T47D (cell line): ENCODE results near the gene RAB34.

Source experiments
- DNase-seq, 2 experiments: peaks; one replicate each; pipeline versions ENCODE4 v3.0.0 to v3.0.0-alpha.2; 2011 to 2012; ENCODE audit warnings: low read depth in 1 of 2, low spot score in 1 of 2
- JUND ChIP-seq: IDR thresholded peaks from 2 replicates; pipeline ENCODE4 v1.6.1; 2012; ENCODE audit warnings: low read depth
- in situ Hi-C: cut with HindIII; loops from 2 replicates; pipeline ENCODE4 v1.10.0; 2016; ENCODE audit warnings: low sequenced_read_pairs, low pct_unique_long_range_greater_than_20kb

RAB34 gene

DNA sequence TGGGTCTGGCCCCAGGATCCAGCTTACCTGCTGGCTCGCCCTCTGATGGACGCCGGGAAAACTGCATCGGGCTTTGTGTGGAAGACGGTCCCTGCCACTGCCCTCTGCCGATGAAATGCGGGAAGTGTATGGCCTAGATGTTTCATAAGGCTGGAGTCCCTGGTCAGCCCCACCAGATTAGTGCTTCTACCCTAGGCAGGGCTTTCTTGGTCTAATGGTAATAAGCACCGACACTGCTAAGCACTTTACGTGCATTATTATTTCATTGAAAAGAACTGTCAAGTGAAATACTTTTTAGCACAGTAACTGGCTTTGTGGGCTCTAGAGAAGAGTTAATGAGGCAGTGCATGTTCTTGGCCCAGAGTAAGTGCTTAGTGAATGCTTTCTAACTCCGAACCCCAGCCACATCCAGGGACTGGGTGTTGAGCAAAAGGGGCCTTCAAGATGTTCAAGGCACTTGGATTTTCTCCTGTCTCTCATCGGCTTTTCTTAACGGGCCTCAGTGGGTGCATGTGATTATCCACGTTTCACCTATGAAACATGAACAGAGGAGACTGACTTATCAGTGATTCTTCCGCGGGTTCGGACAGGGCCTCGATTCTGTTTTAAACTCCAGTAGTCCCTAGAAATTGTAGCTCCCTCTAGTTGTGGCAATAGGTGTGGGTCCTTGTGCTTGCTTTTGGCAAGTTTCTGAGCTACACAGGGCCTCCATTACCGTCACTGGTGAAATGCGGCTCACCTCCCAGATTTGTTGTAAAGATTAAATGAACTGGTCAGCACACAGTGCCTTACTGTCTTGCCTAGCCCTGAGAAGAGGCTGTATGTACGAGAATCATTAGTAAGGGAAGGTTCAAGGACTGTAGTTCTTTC lies 32.7 kb upstream of the RAB34 start:
- TF ChIP-seq JUND = no peak
- DNase-seq = peak in 1 of 2 experiments; percentile 97
- in situ Hi-C loops = no loop called here

DNA sequence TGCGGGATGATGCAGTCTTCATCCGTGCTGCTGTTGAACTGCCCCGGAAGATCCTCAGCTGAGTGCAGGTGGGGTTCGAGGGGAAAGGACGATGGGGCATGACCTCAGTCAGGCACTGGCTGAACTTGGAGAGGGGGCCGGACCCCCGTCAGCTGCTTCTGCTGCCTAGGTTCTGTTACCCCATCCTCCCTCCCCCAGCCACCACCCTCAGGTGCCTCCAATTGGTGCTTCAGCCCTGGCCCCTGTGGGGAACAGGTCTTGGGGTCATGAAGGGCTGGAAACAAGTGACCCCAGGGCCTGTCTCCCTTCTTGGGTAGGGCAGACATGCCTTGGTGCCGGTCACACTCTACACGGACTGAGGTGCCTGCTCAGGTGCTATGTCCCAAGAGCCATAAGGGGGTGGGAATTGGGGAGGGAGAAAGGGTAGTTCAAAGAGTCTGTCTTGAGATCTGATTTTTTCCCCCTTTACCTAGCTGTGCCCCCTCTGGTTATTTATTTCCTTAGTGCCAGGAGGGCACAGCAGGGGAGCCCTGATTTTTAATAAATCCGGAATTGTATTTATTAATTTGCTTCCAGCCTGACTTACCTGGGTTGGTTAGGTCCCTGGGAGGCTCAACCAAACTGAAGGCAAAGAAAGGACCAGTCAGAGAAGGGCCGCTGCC lies 32.0 kb upstream of the RAB34 start:
- TF ChIP-seq JUND = no peak
- DNase-seq = no peak
- in situ Hi-C loops = no loop called here

DNA sequence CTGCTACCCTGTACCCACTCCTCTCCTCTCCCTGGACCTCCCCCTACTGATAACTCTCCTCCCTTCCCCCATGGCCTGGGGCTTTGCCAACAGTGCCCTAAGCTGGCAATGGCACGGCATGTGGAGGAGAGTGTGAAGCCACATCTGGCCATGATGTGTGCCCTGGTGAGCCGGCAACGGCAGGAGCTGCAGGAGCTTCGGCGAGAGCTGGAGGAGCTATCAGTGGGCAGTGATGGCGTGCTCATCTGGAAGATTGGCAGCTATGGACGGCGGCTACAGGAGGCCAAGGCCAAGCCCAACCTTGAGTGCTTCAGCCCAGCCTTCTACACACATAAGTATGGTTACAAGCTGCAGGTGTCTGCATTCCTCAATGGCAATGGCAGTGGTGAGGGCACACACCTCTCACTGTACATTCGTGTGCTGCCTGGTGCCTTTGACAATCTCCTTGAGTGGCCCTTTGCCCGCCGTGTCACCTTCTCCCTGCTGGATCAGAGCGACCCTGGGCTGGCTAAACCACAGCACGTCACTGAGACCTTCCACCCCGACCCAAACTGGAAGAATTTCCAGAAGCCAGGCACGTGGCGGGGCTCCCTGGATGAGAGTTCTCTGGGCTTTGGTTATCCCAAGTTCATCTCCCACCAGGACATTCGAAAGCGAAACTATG lies 31.3 kb upstream of the RAB34 start:
- DNase-seq = no peak
- TF ChIP-seq JUND = no peak
- in situ Hi-C loops = no loop called here

DNA sequence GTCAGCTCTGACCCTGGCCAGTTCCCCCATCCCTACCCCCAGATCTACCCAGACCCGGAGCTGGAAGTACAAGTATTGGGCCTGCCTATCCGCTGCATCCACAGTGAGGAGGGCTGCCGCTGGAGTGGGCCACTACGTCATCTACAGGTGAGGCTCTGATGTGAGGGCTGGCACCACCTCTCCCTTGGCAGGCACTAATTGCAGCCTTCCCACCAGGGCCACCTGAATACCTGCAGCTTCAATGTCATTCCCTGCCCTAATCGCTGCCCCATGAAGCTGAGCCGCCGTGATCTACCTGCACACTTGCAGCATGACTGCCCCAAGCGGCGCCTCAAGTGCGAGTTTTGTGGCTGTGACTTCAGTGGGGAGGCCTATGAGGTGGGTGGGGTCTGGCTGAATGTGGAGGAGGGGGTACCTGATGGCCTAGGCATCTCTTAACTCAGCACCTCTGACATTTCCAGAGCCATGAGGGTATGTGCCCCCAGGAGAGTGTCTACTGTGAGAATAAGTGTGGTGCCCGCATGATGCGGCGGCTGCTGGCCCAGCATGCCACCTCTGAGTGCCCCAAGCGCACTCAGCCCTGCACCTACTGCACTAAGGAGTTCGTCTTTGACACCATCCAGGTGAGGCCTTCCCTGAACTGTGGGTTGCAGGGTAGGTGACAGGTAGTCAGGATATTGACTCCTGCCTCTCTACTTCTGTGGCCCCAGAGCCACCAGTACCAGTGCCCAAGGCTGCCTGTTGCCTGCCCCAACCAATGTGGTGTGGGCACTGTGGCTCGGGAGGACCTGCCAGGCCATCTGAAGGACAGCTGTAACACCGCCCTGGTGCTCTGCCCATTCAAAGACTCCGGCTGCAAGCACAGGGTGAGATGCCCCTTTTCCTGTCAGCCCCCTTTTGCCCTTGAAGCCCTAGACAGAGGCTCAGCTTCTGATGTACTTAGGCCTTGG lies 30.4 kb upstream of the RAB34 start:
- no peak for TF ChIP-seq JUND
- DNase-seq = no peak
- in situ Hi-C loops = no loop called here

DNA sequence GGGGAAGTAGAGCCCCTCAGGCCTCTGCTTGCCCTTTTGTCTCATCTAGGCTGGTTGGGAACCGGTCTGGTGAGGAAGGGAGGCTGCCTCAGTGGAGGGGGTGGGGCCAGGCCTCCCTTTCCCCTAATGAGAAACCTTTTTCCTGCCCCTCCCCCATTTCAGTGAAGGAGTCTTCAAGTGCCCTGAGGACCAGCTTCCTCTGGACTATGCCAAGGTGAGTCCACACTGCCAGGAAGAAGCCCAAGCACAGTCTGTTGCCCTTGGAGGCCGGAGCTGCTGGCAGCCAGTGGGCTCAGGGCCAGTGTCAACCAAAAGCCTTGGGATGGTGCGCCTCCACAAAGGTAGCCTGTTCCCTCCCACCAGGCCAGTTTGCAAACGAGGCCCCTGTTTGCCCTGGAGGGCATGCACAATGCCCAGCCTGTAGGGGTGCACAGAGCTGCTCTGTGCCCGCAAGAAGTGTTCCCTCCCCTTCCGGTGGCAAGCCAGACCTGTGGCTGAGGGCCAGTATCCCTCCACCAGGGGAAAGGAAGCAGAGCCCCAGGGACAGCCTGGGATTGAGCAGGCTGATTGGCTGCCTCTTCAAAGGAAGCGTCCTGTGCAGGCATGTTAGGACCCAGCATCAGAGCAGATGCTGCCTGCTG lies 29.5 kb upstream of the RAB34 start:
- in situ Hi-C loops = no loop called here
- TF ChIP-seq JUND = no peak; the same call in 1 of the 2 replicates
- peak in 1 of 2 experiments; percentile 100 for DNase-seq

DNA sequence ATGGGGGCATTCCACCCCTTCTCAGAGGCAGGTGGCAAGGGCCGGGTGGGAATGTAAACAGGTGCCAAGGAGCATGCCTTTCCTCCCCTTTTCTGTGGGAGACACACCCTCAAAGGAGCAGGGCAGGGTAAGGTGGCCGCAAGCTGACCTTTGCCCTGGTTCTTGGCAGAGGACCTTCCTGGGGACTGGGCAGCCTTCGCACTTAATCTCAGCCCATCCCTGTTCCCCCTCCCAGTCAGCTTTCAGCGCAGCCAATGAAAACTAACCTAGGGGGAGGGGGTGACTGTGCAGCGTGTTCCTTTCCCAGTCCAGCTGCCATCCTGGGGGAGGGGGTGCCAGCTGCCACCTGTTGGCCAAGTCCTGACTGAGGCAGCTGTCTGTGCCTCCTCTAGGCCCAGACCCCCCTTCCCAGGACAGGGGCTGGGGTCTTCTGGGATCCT lies 29.0 kb upstream of the RAB34 start:
- DNase-seq = peak; percentile 73 to 99

DNA sequence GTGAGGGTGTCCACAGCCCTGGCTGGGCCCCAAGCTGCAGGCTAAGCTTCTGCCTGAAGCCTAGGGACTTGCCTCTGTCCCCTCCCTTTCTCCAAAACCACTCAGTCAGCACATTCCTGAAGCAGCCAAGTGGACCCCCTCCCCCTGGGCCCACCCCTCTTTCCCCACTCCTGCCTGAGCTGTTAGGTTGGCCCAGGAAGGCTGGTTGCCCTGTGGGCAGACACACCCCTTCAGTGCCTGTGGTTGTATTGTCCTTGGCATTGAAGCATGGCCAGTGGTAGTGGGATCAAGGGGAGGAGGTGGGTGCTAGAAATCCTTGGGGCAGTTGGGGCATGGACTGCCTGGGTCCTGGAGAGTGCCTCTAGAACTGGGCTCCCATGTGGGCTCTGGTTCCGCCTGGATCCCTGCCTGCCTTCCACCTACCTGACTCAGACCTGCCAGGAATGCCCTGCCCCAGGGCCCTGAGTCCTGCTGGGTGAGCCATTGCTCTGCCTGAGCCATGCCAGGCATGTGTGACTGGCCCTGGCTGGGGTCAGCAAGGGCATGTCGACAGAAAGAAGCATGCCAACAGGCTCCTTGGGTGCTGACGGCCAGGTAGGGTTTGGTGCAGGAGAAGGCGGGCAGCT lies 28.2 kb upstream of the RAB34 start:
- in situ Hi-C loops = no loop called here
- peak in 1 of 2 experiments; percentile 97 for DNase-seq
- 0 out of 2 replicates have a peak, but pooled peaks have one; percentile 49 for TF ChIP-seq JUND

More for the DNA sequence above, 29.0 kb upstream of the RAB34 start:
- in situ Hi-C loops = no loop called here
- no peak; the same call in 1 of the 2 replicates for TF ChIP-seq JUND

DNA sequence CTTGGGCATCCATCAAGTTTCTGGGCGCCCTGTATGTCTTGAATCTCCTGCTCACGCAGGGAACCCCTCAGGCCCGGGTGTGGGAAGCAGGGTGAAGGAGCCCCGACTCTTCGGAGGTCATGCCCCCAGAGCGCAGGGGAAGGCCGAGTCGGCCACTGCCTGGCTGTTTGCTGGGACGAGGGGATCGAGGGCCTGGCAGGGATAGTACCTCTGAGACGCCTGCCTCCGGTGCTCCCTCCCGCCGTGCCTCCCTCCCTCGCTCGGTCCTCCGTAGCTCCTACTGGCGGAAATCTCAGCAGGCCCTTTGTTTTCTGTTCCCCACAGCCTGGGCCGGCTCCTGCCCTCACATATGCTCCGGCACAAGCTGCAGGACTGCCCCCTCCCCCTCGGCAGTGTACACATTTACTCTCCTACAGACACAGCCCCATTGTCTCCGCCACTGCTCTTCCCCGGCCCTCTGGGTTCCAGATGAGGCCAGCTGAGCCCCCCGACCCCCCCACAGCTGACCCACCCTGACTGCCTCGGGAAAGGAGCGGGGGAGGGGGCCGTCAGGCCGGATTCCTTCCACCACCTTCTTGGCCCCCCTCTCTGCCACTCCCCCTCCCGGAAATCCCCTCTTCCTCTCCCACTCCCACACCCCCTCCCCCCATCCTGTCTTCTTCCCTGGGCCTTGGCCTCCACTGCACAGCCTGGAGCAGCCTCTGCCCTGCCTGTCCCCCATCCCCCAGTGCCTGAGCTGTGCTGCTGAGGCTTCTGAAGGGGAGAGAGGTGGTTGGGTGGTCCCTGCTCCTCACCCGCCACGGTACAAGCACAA lies 27.5 kb upstream of the RAB34 start:
- peak in 1 of 2 experiments; percentile 79 for DNase-seq
- no peak for TF ChIP-seq JUND
- in situ Hi-C loops = no loop called here

DNA sequence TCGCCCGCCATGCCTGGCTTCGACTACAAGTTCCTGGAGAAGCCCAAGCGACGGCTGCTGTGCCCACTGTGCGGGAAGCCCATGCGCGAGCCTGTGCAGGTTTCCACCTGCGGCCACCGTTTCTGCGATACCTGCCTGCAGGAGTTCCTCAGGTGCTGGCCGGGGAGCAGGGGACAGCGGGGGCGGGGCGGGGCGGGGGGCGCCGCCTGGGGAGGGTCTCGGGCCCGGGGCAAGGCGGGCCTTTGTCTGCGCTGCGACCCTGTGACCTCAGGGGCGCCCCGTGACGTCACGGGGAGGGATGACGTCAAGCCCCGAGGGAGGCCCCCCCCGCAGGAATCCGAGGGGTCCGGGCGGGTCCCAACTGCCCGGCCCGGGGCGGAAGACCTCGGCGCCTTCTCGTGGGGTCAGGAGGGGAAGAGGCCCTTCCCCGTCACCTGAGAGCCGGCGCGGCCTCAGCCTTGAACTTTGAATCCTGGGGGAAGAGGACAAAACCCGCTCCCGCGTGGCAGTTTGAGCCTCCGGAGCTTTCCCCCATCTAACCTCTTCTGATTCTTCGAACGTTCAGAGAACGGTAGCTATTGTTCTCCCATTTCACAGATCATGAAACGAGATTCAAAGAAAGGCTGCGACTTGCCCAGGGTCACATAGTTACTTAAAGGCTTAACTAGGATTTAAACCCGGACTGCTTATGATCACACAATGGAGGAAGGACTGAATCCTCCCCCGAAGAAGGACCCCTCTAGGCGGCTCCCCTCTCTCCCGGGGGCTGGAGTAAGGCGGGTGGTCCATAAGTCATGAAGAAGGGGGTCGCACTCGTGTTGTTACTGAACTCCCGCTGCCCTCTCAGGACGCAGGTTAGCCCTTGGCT lies 26.7 kb upstream of the RAB34 start:
- in situ Hi-C loops = no loop called here
- peak in 1 of 2 experiments; percentile 77 for DNase-seq
- no peak for TF ChIP-seq JUND
